Thymus (tissue), 11 donors: ENCODE measurements around the gene CLCA2. TPM values are rescaled to one million over a fixed set of nuclear protein-coding genes. Genes with fewer than 3 reads are reported as not detected.

ENCODE experiments used
- DNase-seq, 9 donors: peaks; one replicate each; pipeline ENCODE4 v3.0.0-alpha.2; 2013; ENCODE audit warnings: low spot score in 9 of 9, low read depth in 6 of 9, missing footprints in 1 of 9
- H3K27ac ChIP-seq, 2 donors: one replicate each; pipeline ENCODE4 v1.5.1; 2013; ENCODE audit warnings: control low read depth in 1 of 2, low read depth in 1 of 2, low read length in 1 of 2, mild to moderate bottlenecking in 1 of 2, moderate library complexity in 1 of 2
- H3K27me3 ChIP-seq, 2 donors: one replicate each; pipeline ENCODE4 v1.5.1; 2013; ENCODE audit warnings: low read length in 1 of 2; ENCODE audit not compliant: control insufficient read depth in 2 of 2, insufficient read depth in 1 of 2
- H3K36me3 ChIP-seq, 2 donors: one replicate each; pipeline ENCODE4 v1.5.1; 2013; ENCODE audit warnings: low read length in 1 of 2, mild to moderate bottlenecking in 1 of 2, moderate library complexity in 1 of 2; ENCODE audit not compliant: control insufficient read depth in 2 of 2, insufficient read depth in 2 of 2
- H3K4me1 ChIP-seq, 2 donors: one replicate each; pipeline ENCODE4 v1.5.1; 2013; ENCODE audit warnings: low read length in 2 of 2; ENCODE audit not compliant: control insufficient read depth in 2 of 2, insufficient read depth in 2 of 2
- H3K4me3 ChIP-seq, 2 donors: one replicate each; pipeline ENCODE4 v1.5.1; 2013; ENCODE audit warnings: low read length in 2 of 2, control low read depth in 1 of 2, mild to moderate bottlenecking in 1 of 2
- H3K9me3 ChIP-seq, 2 donors: one replicate each; pipeline ENCODE4 v1.5.1; 2013; ENCODE audit warnings: low read length in 1 of 2, mild to moderate bottlenecking in 1 of 2; ENCODE audit not compliant: control insufficient read depth in 2 of 2, insufficient read depth in 1 of 2
- WGBS: extraction: QIAGEN DNeasy Blood & Tissue Kit; methylation state at CpG from one replicate; pipeline ENCODE4 v1.1.7; 2013; 5-methylcytosine and 5-hydroxymethylcytosine counted together
- polyA plus RNA-seq: library from polyadenylated mRNA; stranded (reverse); fragments of 200-250 nt; gene quantifications from one replicate; pipeline ENCODE4 v1.2.3, GENCODE V29; 2013
- total RNA-seq: library from RNA; stranded (reverse); fragments of 120-200 nt; gene quantifications from one replicate; pipeline ENCODE4 v1.2.4, GENCODE V29; 2013
- donor health status: healthy.

Gene CLCA2
- total and polyA plus RNA-seq, 2 donors: 0.42 to 3.4 TPM

DNA sequence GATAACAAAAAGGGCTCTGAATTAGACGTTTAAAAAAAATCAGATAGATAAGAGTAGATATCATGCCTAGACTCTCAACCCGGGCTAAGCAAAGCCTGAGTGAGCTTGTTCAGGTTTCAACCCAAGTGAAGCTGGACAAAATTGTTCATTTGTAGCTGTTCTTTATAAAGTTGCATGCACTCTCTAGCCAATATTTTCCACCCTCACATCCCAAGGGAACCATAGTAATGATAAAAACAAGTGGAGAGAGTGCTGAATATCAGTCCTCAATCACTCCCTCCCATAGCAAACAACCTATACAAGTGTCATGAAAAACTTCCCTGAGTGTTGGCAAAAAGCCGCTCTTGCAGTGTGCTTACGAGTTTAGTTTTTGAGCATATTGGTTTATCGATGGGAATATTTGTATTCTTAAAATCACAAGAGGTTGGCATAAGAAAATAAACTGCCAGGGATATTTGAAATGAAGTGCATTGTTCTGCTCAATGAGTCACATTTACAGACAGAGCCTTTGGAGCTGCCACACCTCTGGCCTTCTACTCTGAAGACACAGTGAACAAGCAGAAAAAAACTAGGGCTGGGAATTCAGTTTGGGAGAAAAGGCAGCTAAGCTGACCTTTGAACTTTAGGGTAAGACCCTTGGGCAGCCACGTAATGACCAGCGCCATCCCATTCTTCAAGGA lies 2.2 kb upstream of the CLCA2 start:
- Histone ChIP-seq H3K4me3 (no peak overlapping the region), H3K9me3 (no peaks in the 10 kb centered on the region), H3K27me3 (no peaks in the 10 kb centered on the region), H3K4me1 (peaks cover 0 to 3% of the 10 kb centered on the region in 2 donors), H3K36me3 (no peaks in the 10 kb centered on the region), H3K27ac (no peak overlapping the region)
- 98% methylated on average over 7 of the region's 7 CpGs for WGBS
- DNase-seq: no peak

DNA sequence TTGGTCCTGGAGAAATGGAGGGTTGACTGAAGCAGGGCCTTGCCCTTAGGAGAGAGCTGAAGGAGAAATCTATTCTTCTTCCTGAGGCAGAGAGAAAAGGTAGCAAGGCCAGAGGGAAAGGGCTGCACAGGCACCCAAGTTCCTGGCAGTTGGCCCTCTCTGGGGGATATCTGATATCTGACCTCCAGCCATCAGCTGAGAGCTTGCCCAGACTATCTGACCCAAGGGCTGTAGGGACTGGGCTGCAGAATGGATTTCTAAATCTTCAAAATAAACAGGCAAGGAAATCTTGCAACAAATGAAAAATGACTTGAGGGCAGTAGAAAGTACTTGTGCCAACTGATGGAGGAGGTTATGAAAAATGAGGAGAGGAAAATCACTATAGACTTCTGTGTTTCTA lies 498 bp upstream of the CLCA2 start:
- Histone ChIP-seq H3K27me3 (no peaks in the 10 kb centered on the region), H3K27ac (no peak overlapping the region), H3K36me3 (no peaks in the 10 kb centered on the region), H3K9me3 (no peaks in the 10 kb centered on the region), H3K4me1 (peaks cover 0 to 3% of the 10 kb centered on the region in 2 donors), H3K4me3 (no peak overlapping the region)
- no peak for DNase-seq

DNA sequence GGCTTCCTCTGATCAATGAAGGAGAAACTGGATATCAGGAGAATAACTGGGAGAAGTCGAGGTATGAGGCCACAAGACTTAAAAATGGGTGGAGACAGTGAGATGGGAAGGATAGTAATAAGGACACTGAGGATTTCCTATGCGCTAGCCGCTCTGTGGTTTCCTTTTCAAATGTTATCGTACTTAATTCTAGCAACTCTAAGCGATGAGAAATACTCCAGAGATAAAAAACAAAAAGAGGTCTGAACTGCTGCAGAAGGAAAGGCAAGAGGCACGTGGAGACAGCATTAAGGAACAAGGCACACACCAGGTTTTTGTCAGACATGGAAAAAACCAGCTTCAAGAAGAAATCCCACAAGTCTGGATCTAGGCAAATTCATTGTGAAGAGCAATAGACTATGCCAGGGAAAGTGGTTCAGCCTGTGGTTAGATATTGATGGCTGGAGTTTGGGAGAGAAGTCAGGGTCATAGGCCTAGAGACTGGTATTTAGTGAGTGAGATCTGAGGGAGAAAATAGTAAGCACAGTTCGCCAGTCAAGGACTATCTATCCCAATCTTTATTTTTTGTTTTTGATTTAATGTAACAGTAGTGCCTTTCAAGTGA lies 5.3 kb downstream of the CLCA2 start:
- peak overlapping the region in 1 of 2 donors; percentile 8 for H3K27ac ChIP-seq
- no peaks in the 10 kb centered on the region for H3K36me3 ChIP-seq
- peaks cover 3 to 10% of the 10 kb centered on the region in 2 donors for H3K4me1 ChIP-seq
- 56% methylated on average over 7 of the region's 7 CpGs for WGBS
- H3K27me3 ChIP-seq: no peaks in the 10 kb centered on the region
- no peak for DNase-seq
- H3K4me3 ChIP-seq: no peak overlapping the region
- no peaks in the 10 kb centered on the region for H3K9me3 ChIP-seq

DNA sequence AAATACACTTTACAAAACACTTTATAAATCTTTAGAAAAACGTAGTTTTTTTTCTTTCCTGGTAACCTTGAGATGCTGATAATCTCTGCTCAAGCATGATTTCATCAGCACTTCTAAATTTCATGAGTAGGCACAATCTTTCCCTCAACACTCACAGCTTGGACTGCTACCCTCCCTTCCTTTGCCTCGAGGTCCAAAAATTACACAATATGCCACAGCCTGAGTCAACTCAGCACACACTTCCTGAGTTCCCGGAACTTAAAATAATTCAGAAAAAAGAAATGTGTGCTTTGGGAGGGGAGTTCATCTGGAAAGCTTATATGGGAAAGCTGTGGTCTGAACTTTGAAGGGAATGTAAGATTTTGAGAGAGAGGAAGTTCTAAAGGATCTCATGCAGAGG lies 5.9 kb downstream of the CLCA2 start:
- peaks cover 3 to 10% of the 10 kb centered on the region in 2 donors for H3K4me1 ChIP-seq
- no peak for DNase-seq
- H3K4me3 ChIP-seq: no peak overlapping the region
- no peaks in the 10 kb centered on the region for H3K36me3 ChIP-seq
- H3K9me3 ChIP-seq: no peaks in the 10 kb centered on the region
- WGBS: 13% methylated on average over 3 of the region's 3 CpGs
- no peaks in the 10 kb centered on the region for H3K27me3 ChIP-seq
- no peak overlapping the region for H3K27ac ChIP-seq

DNA sequence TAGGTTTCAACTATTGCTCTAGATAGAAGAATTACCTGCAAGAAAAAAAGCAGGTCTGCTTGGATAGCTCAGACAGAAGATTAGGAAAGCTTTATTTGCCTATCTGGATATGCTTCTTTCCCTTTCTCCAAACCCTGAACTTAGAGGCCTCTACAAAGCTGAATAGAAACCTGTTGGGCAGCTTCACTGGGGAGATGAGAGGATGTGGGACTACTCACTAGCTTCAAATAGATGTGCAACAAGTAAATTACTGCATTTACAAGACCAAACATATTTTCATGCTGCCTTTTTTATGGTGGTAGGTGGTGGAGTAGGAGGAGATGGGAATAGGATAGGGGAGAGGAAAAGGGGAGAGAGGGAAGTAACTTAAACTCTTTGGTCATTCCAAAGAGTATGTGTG lies 6.4 kb downstream of the CLCA2 start:
- Histone ChIP-seq H3K4me3 (no peak overlapping the region), H3K27me3 (no peaks in the 10 kb centered on the region), H3K4me1 (peaks cover 3 to 10% of the 10 kb centered on the region in 2 donors), H3K27ac (no peak overlapping the region), H3K9me3 (no peaks in the 10 kb centered on the region), H3K36me3 (no peaks in the 10 kb centered on the region)
- no peak for DNase-seq

DNA sequence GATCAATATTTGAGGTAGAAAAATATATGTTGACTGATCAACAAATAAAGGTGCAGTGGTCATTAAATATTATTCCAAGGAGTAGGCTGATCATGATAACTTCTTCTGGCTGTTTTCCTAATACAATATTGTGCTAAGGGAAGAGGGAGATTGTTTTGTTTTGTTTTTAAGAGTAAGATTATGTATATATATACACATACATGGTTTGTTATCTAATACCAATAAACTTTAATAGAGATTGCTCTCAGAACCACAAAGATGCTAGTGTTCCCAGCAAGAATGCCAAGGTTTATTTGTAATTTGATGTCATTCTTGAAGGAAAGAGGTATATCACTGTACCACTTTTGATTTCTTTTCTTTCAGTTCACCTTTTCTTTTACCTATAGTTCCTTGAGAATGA lies 10.1 kb downstream of the CLCA2 start:
- DNase-seq: no peak
- no peaks in the 10 kb centered on the region for H3K9me3 ChIP-seq
- no peak overlapping the region for H3K4me3 ChIP-seq
- H3K27me3 ChIP-seq: no peaks in the 10 kb centered on the region
- no peaks in the 10 kb centered on the region for H3K36me3 ChIP-seq
- H3K27ac ChIP-seq: no peak overlapping the region
- H3K4me1 ChIP-seq: peaks cover 3 to 8% of the 10 kb centered on the region in 2 donors

DNA sequence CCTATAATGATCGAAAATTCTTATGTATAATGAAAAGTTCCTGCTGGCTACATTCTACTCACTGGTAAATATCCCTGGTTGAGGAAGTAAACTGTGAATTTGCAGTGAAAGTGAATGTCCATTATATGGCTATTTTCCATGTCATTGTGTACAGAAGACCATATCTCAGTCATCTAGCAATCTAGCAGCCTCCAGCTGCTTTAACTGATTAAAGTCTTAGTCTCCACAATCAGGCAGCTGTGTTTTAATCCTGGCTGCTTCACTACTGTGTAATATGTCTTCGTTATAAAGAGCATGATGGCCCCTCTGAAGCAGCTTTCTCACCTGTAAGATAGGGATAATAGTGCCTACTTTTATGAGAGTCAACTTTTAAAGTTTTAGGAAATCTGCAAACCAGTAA lies 11.4 kb downstream of the CLCA2 start:
- no peaks in the 10 kb centered on the region for H3K9me3 ChIP-seq
- H3K4me3 ChIP-seq: no peak overlapping the region
- H3K27me3 ChIP-seq: no peaks in the 10 kb centered on the region
- no peak for DNase-seq
- 45% methylated on average over 2 of the region's 2 CpGs for WGBS
- H3K4me1 ChIP-seq: no peaks in the 10 kb centered on the region
- H3K36me3 ChIP-seq: no peaks in the 10 kb centered on the region
- H3K27ac ChIP-seq: no peak overlapping the region

DNA sequence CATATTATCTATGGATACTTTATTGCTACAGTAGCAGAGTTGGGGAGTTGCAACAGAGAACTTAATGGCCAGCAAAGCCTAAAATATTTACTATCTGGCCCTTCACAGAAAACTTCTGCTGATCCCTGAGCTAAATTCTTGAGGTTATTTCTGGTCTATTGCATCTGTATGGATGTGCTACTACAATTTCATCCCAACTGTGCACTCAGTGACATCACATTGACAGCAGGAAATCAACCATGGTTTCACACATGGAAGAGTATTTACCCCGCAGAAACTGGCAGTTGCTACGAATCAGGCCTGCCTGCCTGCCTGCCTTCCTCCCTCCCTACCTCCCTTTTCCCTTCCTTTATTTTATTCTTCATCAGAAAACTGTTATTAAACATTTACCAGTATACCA lies 12.1 kb downstream of the CLCA2 start:
- 73% methylated on average over 2 of the region's 2 CpGs for WGBS
- H3K4me3 ChIP-seq: no peak overlapping the region
- DNase-seq: no peak

DNA sequence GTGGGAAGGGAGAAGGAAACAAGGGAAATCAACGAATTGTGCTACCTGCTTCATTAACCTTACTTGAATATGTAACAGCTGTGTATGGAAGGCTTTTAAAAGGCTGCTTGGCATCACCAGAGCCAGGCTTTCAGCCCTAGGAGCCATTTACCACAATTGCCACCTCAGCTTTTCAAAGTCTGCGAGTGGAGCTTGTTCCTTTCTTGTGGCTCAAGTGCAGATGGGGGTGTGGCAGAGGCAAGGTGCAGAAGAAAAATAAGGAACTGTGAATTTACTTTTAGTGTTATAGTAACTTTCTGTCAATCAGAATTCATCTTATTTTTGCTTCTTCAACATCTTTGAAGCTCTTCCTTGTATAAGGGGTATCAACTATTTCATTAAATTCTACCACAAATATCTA lies 17.6 kb downstream of the CLCA2 start:
- no peaks in the 10 kb centered on the region for H3K36me3 ChIP-seq
- H3K27me3 ChIP-seq: no peaks in the 10 kb centered on the region
- H3K4me3 ChIP-seq: no peak overlapping the region
- no peaks in the 10 kb centered on the region for H3K9me3 ChIP-seq
- DNase-seq: peak; percentile 46 to 93 (median 76)
- H3K4me1 ChIP-seq: peaks cover 6 to 19% of the 10 kb centered on the region in 2 donors
- 7% methylated on average over 2 of the region's 2 CpGs for WGBS
- peak overlapping the region in 1 of 2 donors; percentile 32 for H3K27ac ChIP-seq

More for the DNA sequence above, 12.1 kb downstream of the CLCA2 start:
- Histone ChIP-seq H3K9me3 (no peaks in the 10 kb centered on the region), H3K27me3 (no peaks in the 10 kb centered on the region), H3K4me1 (peaks cover 0 to under 1% of the 10 kb centered on the region in 2 donors), H3K27ac (no peak overlapping the region), H3K36me3 (no peaks in the 10 kb centered on the region)
